ENCODE data around the gene TMEM235.
"Not testable (repeated sequence)": the region's sequence is repeated elsewhere in the genome, so short reads cannot be mapped to it uniquely, and the experiment has no call there.

TMEM235 gene

GRCh38 chr17:78219396-78220150 lies 11.9 kb upstream of the TMEM235 start:
- no peak for DNase-seq

GRCh38 chr17:78223061-78223460 lies 8.4 kb upstream of the TMEM235 start:
- DNase-seq = no peak

- DNase-seq = no peak
Measured at GRCh38 chr17:78223765-78224164, 7.7 kb upstream of the TMEM235 start.

- DNase-seq = no peak
Measured at GRCh38 chr17:78224231-78225087, 7.0 kb upstream of the TMEM235 start.

- no peak for DNase-seq
Measured at GRCh38 chr17:78225088-78225865, 6.2 kb upstream of the TMEM235 start.

GRCh38 chr17:78226055-78226758 lies 5.2 kb upstream of the TMEM235 start:
- DNase-seq = no peak

- DNase-seq = peak; percentile 77
Measured at GRCh38 chr17:78226759-78227454, 4.5 kb upstream of the TMEM235 start.

- DNase-seq = no peak
Measured at GRCh38 chr17:78227455-78227916, 3.9 kb upstream of the TMEM235 start.

GRCh38 chr17:78228176-78228575 lies 3.3 kb upstream of the TMEM235 start:
- no peak for DNase-seq

- no peak for DNase-seq
Measured at GRCh38 chr17:78230252-78230962, 1.0 kb upstream of the TMEM235 start.

- no peak for DNase-seq
Measured at GRCh38 chr17:78231991-78232858, 794 bp downstream of the TMEM235 start.

GRCh38 chr17:78232859-78233173 lies 1.4 kb downstream of the TMEM235 start:
- no peak for DNase-seq

- no peak for DNase-seq
Measured at GRCh38 chr17:78233678-78234077, 2.2 kb downstream of the TMEM235 start.

GRCh38 chr17:78234261-78234865 lies 2.9 kb downstream of the TMEM235 start:
- DNase-seq = no peak

GRCh38 chr17:78235022-78235421 lies 3.6 kb downstream of the TMEM235 start:
- not testable (repeated sequence) for DNase-seq

- DNase-seq = no peak
Measured at GRCh38 chr17:78235885-78236284, 4.5 kb downstream of the TMEM235 start.

GRCh38 chr17:78236362-78237127 lies 5.1 kb downstream of the TMEM235 start:
- DNase-seq = no peak

- DNase-seq = no peak
Measured at GRCh38 chr17:78237401-78238012, 6.1 kb downstream of the TMEM235 start.

Measured in DMS153 (cell line).